HepG2 (cell line): ENCODE results near the gene VPREB1. TPM values are rescaled to one million over a fixed set of nuclear protein-coding genes. Genes with fewer than 3 reads are reported as not detected.
"Not testable (repeated sequence)": the region's sequence is repeated elsewhere in the genome, so short reads cannot be mapped to it uniquely, and the experiment has no call there.

Source experiments
- ATAC-seq: fragments of 200-7000 bp; cut with Tn5 transposase; 3 replicates; pipeline ENCODE4 v1.9.1; 2020; ENCODE audit warnings: mild to moderate bottlenecking, moderate library complexity
- BruUV-seq: library from RNA; stranded (reverse); fragments of 400-500 nt; replicated peaks from 2 replicates; lab custom pipeline; 2021; lab: Mats Ljungman, UMichigan
- CTCF ChIA-PET: fragments of 300-600 bp; formaldehyde crosslinking; extraction: SDS; loops from one replicate; lab custom pipeline; 2021; ENCODE audit warnings: low total read pairs, inconsistent platforms, low intra/inter-chr PET ratio; lab: Yijun Ruan, JAX
- POLR2A ChIA-PET: fragments of 350-600 bp; sonication (Branson Sonifier 250); formaldehyde crosslinking; loops from one replicate; lab custom pipeline; 2020; ENCODE audit warnings: antibody characterized with exemption, inconsistent platforms; lab: Yijun Ruan, JAX
- DNase-seq: peaks from one replicate; pipeline ENCODE4 v3.0.0-alpha.2; 2015; ENCODE audit warnings: low spot score
- FAIRE-seq: peaks from 3 replicates; lab custom pipeline; 2011; peaks lifted over from hg19 to GRCh38; lab: Jason Lieb, UNC
- H2AFZ ChIP-seq: one replicate; pipeline ENCODE4 v1.6.1; 2011; ENCODE audit warnings: low read length, inconsistent platforms
- H3K27ac ChIP-seq: fragments of 300-600 bp; 3 replicates; pipeline ENCODE4 v1.8.0; 2011; ENCODE audit warnings: mixed run types, mild to moderate bottlenecking, mixed read lengths, low read length, inconsistent platforms; ENCODE audit not compliant: insufficient read depth; ENCODE audit errors: extremely low read length
- H3K27me3 ChIP-seq, 2 experiments: fragments of 200-600 bp in 1 of 2; 2 replicates in 1 of 2; 3 replicates in 1 of 2; pipeline versions ENCODE4 v1.6.0 to v1.8.0; 2011; ENCODE audit warnings: low read length in 2 of 2, mild to moderate bottlenecking in 2 of 2, moderate library complexity in 2 of 2, inconsistent platforms in 1 of 2; ENCODE audit not compliant: insufficient read depth in 2 of 2, control insufficient read depth in 1 of 2
- H3K36me3 ChIP-seq, 2 experiments: fragments of 200-600 bp in 1 of 2; replicated peaks in 1 of 2; 2 replicates in 1 of 2; 3 replicates in 1 of 2; pipeline versions ENCODE4 v1.5.1 to v1.8.0; 2011; ENCODE audit warnings: low read length in 2 of 2, inconsistent platforms in 1 of 2; ENCODE audit not compliant: insufficient read depth in 2 of 2, control insufficient read depth in 1 of 2
- H3K4me1 ChIP-seq: 2 replicates; pipeline ENCODE4 v1.5.1; 2012; ENCODE audit warnings: low read length, inconsistent platforms; ENCODE audit not compliant: insufficient read depth
- H3K4me2 ChIP-seq: 2 replicates; pipeline ENCODE4 v1.6.0; 2011; ENCODE audit warnings: low read depth, low read length, inconsistent platforms
- H3K4me3 ChIP-seq, 3 experiments: fragments of 200-600 bp in 1 of 3; sonication (generic), shearing (Covaris generic) in 1 of 3; replicated peaks in 1 of 3; 2 replicates each; pipeline ENCODE4 v1.5.1; 2011 to 2016; ENCODE audit warnings: low read length in 3 of 3, inconsistent platforms in 2 of 3, low read depth in 2 of 3, mild to moderate bottlenecking in 2 of 3, control low read depth in 1 of 3, mixed read lengths in 1 of 3; ENCODE audit not compliant: insufficient read depth in 1 of 3
- H3K79me2 ChIP-seq: one replicate; pipeline ENCODE4 v1.6.1; 2011; ENCODE audit warnings: low read length, inconsistent platforms; ENCODE audit not compliant: insufficient read depth
- H3K9ac ChIP-seq: 2 replicates; pipeline ENCODE4 v1.6.0; 2011; ENCODE audit warnings: mild to moderate bottlenecking, low read depth, low read length, inconsistent platforms; ENCODE audit not compliant: insufficient read depth
- H3K9me3 ChIP-seq: 2 replicates; pipeline ENCODE4 v1.5.1; 2012; ENCODE audit warnings: mild to moderate bottlenecking, low read length
- H4K20me1 ChIP-seq: 2 replicates; pipeline ENCODE4 v1.6.0; 2011; ENCODE audit warnings: inconsistent platforms, mild to moderate bottlenecking, low read length, moderate library complexity; ENCODE audit not compliant: insufficient read depth
- ATF7 ChIP-seq, 2 experiments: fragments of 450-650 bp in 1 of 2; sonication (generic) in 1 of 2; formaldehyde crosslinking in 1 of 2; IDR thresholded peaks; 2 replicates each; pipeline versions ENCODE4 v1.4.0 to v1.6.1; 2016 to 2020; ENCODE audit warnings: antibody characterized with exemption in 1 of 2, mild to moderate bottlenecking in 1 of 2, missing genetic modification reagents in 1 of 2
- CREB1 ChIP-seq, 2 experiments: fragments of 450-650 bp in 1 of 2; IDR thresholded peaks; 2 replicates each; pipeline ENCODE4 v1.6.1; 2016 to 2017; ENCODE audit warnings: control low read depth in 1 of 2, mild to moderate bottlenecking in 1 of 2, missing compliant biosample characterization in 1 of 2, missing genetic modification characterization in 1 of 2
- WGBS: methylation state at CpG from one replicate; pipeline ENCODE4 v1.1.6; 2017; ENCODE audit warnings: low lambda C conversion rate; 5-methylcytosine and 5-hydroxymethylcytosine counted together
- in situ Hi-C: cut with HindIII; loops from 2 replicates; pipeline ENCODE4 v1.10.0; 2017; ENCODE audit warnings: low pct_unique_long_range_greater_than_20kb; ENCODE audit not compliant: extremely low pct_ligation_motif_present
- intact Hi-C: fragments of 100-400 bp; cut with micrococcal nuclease; formaldehyde crosslinking; loops from one replicate; pipeline ENCODE4 v1.10.0; 2022; ENCODE audit not compliant: unreplicated experiment
- polyA plus RNA-seq, 8 experiments: library from polyadenylated mRNA; depleted of rRNA in 3 of 8; stranded (reverse) in 7 of 8; unstranded in 1 of 8; fragments of >200 nt; fragmentation: Illumina TruSeq in 4 of 8; extraction: Trizol in 4 of 8; gene quantifications; 2 replicates each; pipeline versions ENCODE4 v1.2.1 to v1.2.3, GENCODE V29; 2011 to 2016; ENCODE audit warnings: low read depth in 4 of 8, missing spikeins in 1 of 8, mixed read lengths in 1 of 8; ENCODE audit not compliant: insufficient read depth in 1 of 8
- total RNA-seq, 5 experiments: library from RNA; depleted of rRNA; stranded (reverse); fragments of >200 nt; fragmentation: Illumina TruSeq; extraction: Trizol; gene quantifications; 2 replicates each; pipeline ENCODE4 v1.2.3, GENCODE V29; 2016; ENCODE audit warnings: low read depth in 1 of 5

The VPREB1 gene
- total and polyA plus RNA-seq, 2 of the 13 experiments (the other 11 are each of a cell fraction or from before 2014, with no cell fraction given): not detected

- FAIRE-seq; H4K20me1 ChIP-seq; H3K36me3 ChIP-seq; H3K4me2 ChIP-seq; H3K9me3 ChIP-seq; in situ Hi-C loops; intact Hi-C loops; H3K79me2 ChIP-seq; H3K4me3 ChIP-seq; H3K9ac ChIP-seq; DNase-seq; POLR2A ChIA-PET; ATAC-seq; CTCF ChIA-PET; H3K27ac ChIP-seq; H3K4me1 ChIP-seq; H2AFZ ChIP-seq; H3K27me3 ChIP-seq; TF ChIP-seq ATF7 (CRISPR knock-in tag; IDR thresholded peaks at IDR 0.05): not testable (repeated sequence)
- TF ChIP-seq ATF7 (IDR thresholded peaks at IDR 0.05): peak; percentile 43; the same call in 1 of the 2 replicates
- BruUV-seq: TSS peak; percentile 24
Observed at GRCh38 chr22:22284962-22285756, 40.6 kb downstream of the VPREB1 start.

GRCh38 chr22:22286390-22287105 lies 42.0 kb downstream of the VPREB1 start:
- ATAC-seq; FAIRE-seq; H3K79me2 ChIP-seq; H3K9me3 ChIP-seq; H3K27ac ChIP-seq; BruUV-seq; H3K4me2 ChIP-seq; H3K4me1 ChIP-seq; intact Hi-C loops; H3K27me3 ChIP-seq; H3K36me3 ChIP-seq; in situ Hi-C loops; H4K20me1 ChIP-seq; H3K4me3 ChIP-seq; CTCF ChIA-PET; POLR2A ChIA-PET; H2AFZ ChIP-seq; H3K9ac ChIP-seq; DNase-seq; TF ChIP-seq CREB1, ATF7 (CRISPR knock-in tag; IDR thresholded peaks at IDR 0.05): not testable (repeated sequence)
- WGBS: 96% methylated on average over 1 of the region's 1 CpG
- TF ChIP-seq CREB1 (IDR thresholded peaks at IDR 0.05) (peak; percentile 50; the same call in 1 of the 2 replicates), ATF7 (IDR thresholded peaks at IDR 0.05) (peak; percentile 83)

- TSS peak; percentile 27 for BruUV-seq
- FAIRE-seq: not testable (repeated sequence)
Observed at GRCh38 chr22:22287106-22287626, 42.6 kb downstream of the VPREB1 start.

More at GRCh38 chr22:22287106-22287626, 42.6 kb downstream of the VPREB1 start:
- H3K27ac ChIP-seq, H3K9ac ChIP-seq, H3K4me2 ChIP-seq, H4K20me1 ChIP-seq, H3K36me3 ChIP-seq, H3K79me2 ChIP-seq, H3K27me3 ChIP-seq, in situ Hi-C loops, H3K4me3 ChIP-seq, DNase-seq, H3K9me3 ChIP-seq, intact Hi-C loops, ATAC-seq, H3K4me1 ChIP-seq, CTCF ChIA-PET, H2AFZ ChIP-seq, POLR2A ChIA-PET: not testable (repeated sequence)
- 94% methylated on average over 5 of the region's 5 CpGs for WGBS
